ENCODE data around the gene C6.

C6 gene

GRCh38 chr5:41095324-41096101 lies 117.8 kb downstream of the C6 start:
- H4K20me1 ChIP-seq (ENCODE audit: control insufficient read depth, insufficient read depth, low read depth, low read length), result no peaks in the 10 kb centered on the region
- no peak overlapping the region for H3K27ac ChIP-seq (ENCODE audit: low read depth, low read length)
- no peaks in the 10 kb centered on the region for H3K27me3 ChIP-seq (ENCODE audit: control insufficient read depth, low read length)
- no peaks in the 10 kb centered on the region for H3K36me3 ChIP-seq (ENCODE audit: control insufficient read depth, low read length)
- no peaks in the 10 kb centered on the region for H3K79me2 ChIP-seq (ENCODE audit: control insufficient read depth, low read length)
- H3K4me2 ChIP-seq (ENCODE audit: low read length), result no peak overlapping the region
- no peaks in the 10 kb centered on the region for H3K9me2 ChIP-seq (replicated peaks; ENCODE audit: control insufficient read depth, low read length)
- no peak overlapping the region for H3K4me3 ChIP-seq (ENCODE audit: low read length)
- H3K4me1 ChIP-seq (ENCODE audit: control insufficient read depth, low read length), result peaks cover 21% of the 10 kb centered on the region
- no peak for TF ChIP-seq EZH2phosphoT487 (IDR thresholded peaks at IDR 0.05; ENCODE audit: borderline replicate concordance, low read length)
- no peak for TF ChIP-seq CTCF (IDR thresholded peaks at IDR 0.05; ENCODE audit: low read depth, low read length, poor library complexity, severe bottlenecking)
- H3F3A ChIP-seq (ENCODE audit: control insufficient read depth, insufficient read depth), result no peaks in the 10 kb centered on the region
- no peaks in the 10 kb centered on the region for H3K9me3 ChIP-seq (ENCODE audit: control insufficient read depth, insufficient read depth, low read length)

GRCh38 chr5:41094871-41095270 lies 118.5 kb downstream of the C6 start:
- Histone ChIP-seq H3K9me2 (replicated peaks; ENCODE audit: control insufficient read depth, low read length) (no peaks in the 10 kb centered on the region), H3K4me1 (ENCODE audit: control insufficient read depth, low read length) (peaks cover 21% of the 10 kb centered on the region), H4K20me1 (ENCODE audit: control insufficient read depth, insufficient read depth, low read depth, low read length) (no peaks in the 10 kb centered on the region), H3K4me3 (ENCODE audit: low read length) (no peak overlapping the region), H3K27ac (ENCODE audit: low read depth, low read length) (no peak overlapping the region), H3K27me3 (ENCODE audit: control insufficient read depth, low read length) (no peaks in the 10 kb centered on the region), H3K4me2 (ENCODE audit: low read length) (no peak overlapping the region), H3K9me3 (ENCODE audit: control insufficient read depth, insufficient read depth, low read length) (no peaks in the 10 kb centered on the region), H3K36me3 (ENCODE audit: control insufficient read depth, low read length) (no peaks in the 10 kb centered on the region), H3F3A (ENCODE audit: control insufficient read depth, insufficient read depth) (no peaks in the 10 kb centered on the region), H3K79me2 (ENCODE audit: control insufficient read depth, low read length) (no peaks in the 10 kb centered on the region)
- TF ChIP-seq CTCF (IDR thresholded peaks at IDR 0.05; ENCODE audit: low read depth, low read length, poor library complexity, severe bottlenecking), result no peak
- no peak for TF ChIP-seq EZH2phosphoT487 (IDR thresholded peaks at IDR 0.05; ENCODE audit: borderline replicate concordance, low read length)

- Histone ChIP-seq H3K27ac (ENCODE audit: low read depth, low read length) (no peak overlapping the region), H3K9me2 (replicated peaks; ENCODE audit: control insufficient read depth, low read length) (no peaks in the 10 kb centered on the region), H3K4me1 (ENCODE audit: control insufficient read depth, low read length) (peaks cover 19% of the 10 kb centered on the region), H3K4me3 (ENCODE audit: low read length) (no peak overlapping the region), H3F3A (ENCODE audit: control insufficient read depth, insufficient read depth) (no peaks in the 10 kb centered on the region), H3K4me2 (ENCODE audit: low read length) (no peak overlapping the region), H3K27me3 (ENCODE audit: control insufficient read depth, low read length) (no peaks in the 10 kb centered on the region), H3K79me2 (ENCODE audit: control insufficient read depth, low read length) (no peaks in the 10 kb centered on the region), H3K9me3 (ENCODE audit: control insufficient read depth, insufficient read depth, low read length) (no peaks in the 10 kb centered on the region), H4K20me1 (ENCODE audit: control insufficient read depth, insufficient read depth, low read depth, low read length) (no peaks in the 10 kb centered on the region), H3K36me3 (ENCODE audit: control insufficient read depth, low read length) (no peaks in the 10 kb centered on the region)
- TF ChIP-seq EZH2phosphoT487 (IDR thresholded peaks at IDR 0.05; ENCODE audit: borderline replicate concordance, low read length) (no peak), CTCF (IDR thresholded peaks at IDR 0.05; ENCODE audit: low read depth, low read length, poor library complexity, severe bottlenecking) (no peak)
Measured at GRCh38 chr5:41093803-41094202, 119.5 kb downstream of the C6 start.

Data from DOHH2 (cell line).